HEK293 (cell line): ENCODE results near the gene SPEM2.

Experiments used
- CTCF ChIA-PET: fragments of 350-600 bp; formaldehyde crosslinking; extraction: SDS; loops from one replicate; lab custom pipeline; 2021; ENCODE audit warnings: antibody characterized with exemption; lab: Yijun Ruan, JAX
- POLR2A ChIA-PET: fragments of 300-600 bp; formaldehyde crosslinking; extraction: SDS; loops from one replicate; lab custom pipeline; 2020; ENCODE audit warnings: antibody characterized with exemption, inconsistent platforms; lab: Yijun Ruan, JAX
- H3K27ac ChIP-seq: fragments of 200-500 bp; sonication (Bioruptor generic); 2 replicates; pipeline ENCODE4 v1.5.1; 2014; ENCODE audit warnings: low read depth, low read length, control low read depth, inconsistent platforms; ENCODE audit errors: extremely low read depth
- H3K36me3 ChIP-seq, 2 experiments: fragments of 200-500 bp in 1 of 2; sonication (Bioruptor generic) in 1 of 2; 1 replicate in 1 of 2; 2 replicates in 1 of 2; pipeline ENCODE4 v1.5.1; 2014 to 2017; ENCODE audit warnings: inconsistent platforms in 2 of 2, low read length in 2 of 2; ENCODE audit not compliant: control insufficient read depth in 2 of 2, insufficient read depth in 1 of 2
- H3K4me1 ChIP-seq: fragments of 200-500 bp; sonication (Bioruptor generic); 2 replicates; pipeline ENCODE4 v1.5.1; 2014; ENCODE audit warnings: mild to moderate bottlenecking, low read length, inconsistent platforms; ENCODE audit not compliant: control insufficient read depth, insufficient read depth
- H3K4me3 ChIP-seq: 2 replicates; pipeline ENCODE4 v1.5.1; 2011; ENCODE audit warnings: low read depth, mild to moderate bottlenecking, control low read depth, low read length, moderate library complexity
- H3K9me3 ChIP-seq: fragments of 200-500 bp; sonication (Bioruptor generic); 2 replicates; pipeline ENCODE4 v1.5.1; 2014; ENCODE audit warnings: low read depth, low read length, inconsistent platforms; ENCODE audit not compliant: control insufficient read depth, insufficient read depth
- BCL11A ChIP-seq: fragments of 450-650 bp; formaldehyde crosslinking; IDR thresholded peaks from 2 replicates; pipeline ENCODE4 v1.5.1; 2016; ENCODE audit warnings: low read depth, missing biosample characterization, missing genetic modification characterization
- CTCF ChIP-seq: fragments of 450-650 bp; formaldehyde crosslinking; IDR thresholded peaks from 2 replicates; pipeline ENCODE4 v1.5.1; 2016; ENCODE audit warnings: missing biosample characterization, missing genetic modification characterization
- GLIS2 ChIP-seq: fragments of 450-650 bp; formaldehyde crosslinking; IDR thresholded peaks from 2 replicates; pipeline ENCODE4 v1.5.1; 2016; ENCODE audit warnings: missing biosample characterization, missing genetic modification characterization
- IKZF3 ChIP-seq: fragments of 450-650 bp; IDR thresholded peaks from 2 replicates; pipeline ENCODE4 v1.5.0; 2018; ENCODE audit warnings: missing biosample characterization, mild to moderate bottlenecking, missing genetic modification characterization, moderate library complexity
- ZNF529 ChIP-seq: fragments of 450-650 bp; formaldehyde crosslinking; IDR thresholded peaks from 2 replicates; pipeline ENCODE4 v1.5.1; 2017; ENCODE audit warnings: missing genetic modification characterization, missing biosample characterization; ENCODE audit not compliant: insufficient replicate concordance
- ZNF623 ChIP-seq: fragments of 450-650 bp; formaldehyde crosslinking; IDR thresholded peaks from 2 replicates; pipeline ENCODE4 v1.5.1; 2016; ENCODE audit warnings: missing biosample characterization, missing genetic modification characterization
- ZSCAN4 ChIP-seq: fragments of 450-650 bp; formaldehyde crosslinking; IDR thresholded peaks from 2 replicates; pipeline ENCODE4 v1.5.1; 2017; ENCODE audit warnings: missing biosample characterization, missing genetic modification characterization
- ZXDB ChIP-seq: fragments of 450-650 bp; formaldehyde crosslinking; IDR thresholded peaks from 2 replicates; pipeline ENCODE4 v1.5.1; 2016; ENCODE audit warnings: missing biosample characterization, missing genetic modification characterization
- TF ChIP-seq, protein P1 (sequence below): fragments of 450-650 bp; formaldehyde crosslinking; conservative IDR thresholded peaks from 2 replicates; pipeline ENCODE4 v1.5.1; 2016; ENCODE audit warnings: low read depth, missing biosample characterization, missing genetic modification characterization
- TF ChIP-seq, protein P2 (sequence below): fragments of 450-650 bp; formaldehyde crosslinking; IDR thresholded peaks from 2 replicates; pipeline ENCODE4; 2016; ENCODE audit warnings: missing biosample characterization, missing genetic modification characterization
- TF ChIP-seq, protein P3 (sequence below): fragments of 450-650 bp; IDR thresholded peaks from 2 replicates; pipeline ENCODE4 v1.5.1; 2018; ENCODE audit warnings: missing biosample characterization, mild to moderate bottlenecking, missing genetic modification characterization
- TF ChIP-seq, protein P4 (sequence below): fragments of 450-650 bp; formaldehyde crosslinking; IDR thresholded peaks from 2 replicates; pipeline ENCODE4 v1.5.1; 2016; ENCODE audit warnings: missing biosample characterization, missing genetic modification characterization, low read depth

The SPEM2 gene

GRCh38 chr17:7394452-7395191 lies 30.8 kb upstream of the SPEM2 start, which contains the start of gene PLSCR3 (continued):
- TF ChIP-seq, protein P1, sequence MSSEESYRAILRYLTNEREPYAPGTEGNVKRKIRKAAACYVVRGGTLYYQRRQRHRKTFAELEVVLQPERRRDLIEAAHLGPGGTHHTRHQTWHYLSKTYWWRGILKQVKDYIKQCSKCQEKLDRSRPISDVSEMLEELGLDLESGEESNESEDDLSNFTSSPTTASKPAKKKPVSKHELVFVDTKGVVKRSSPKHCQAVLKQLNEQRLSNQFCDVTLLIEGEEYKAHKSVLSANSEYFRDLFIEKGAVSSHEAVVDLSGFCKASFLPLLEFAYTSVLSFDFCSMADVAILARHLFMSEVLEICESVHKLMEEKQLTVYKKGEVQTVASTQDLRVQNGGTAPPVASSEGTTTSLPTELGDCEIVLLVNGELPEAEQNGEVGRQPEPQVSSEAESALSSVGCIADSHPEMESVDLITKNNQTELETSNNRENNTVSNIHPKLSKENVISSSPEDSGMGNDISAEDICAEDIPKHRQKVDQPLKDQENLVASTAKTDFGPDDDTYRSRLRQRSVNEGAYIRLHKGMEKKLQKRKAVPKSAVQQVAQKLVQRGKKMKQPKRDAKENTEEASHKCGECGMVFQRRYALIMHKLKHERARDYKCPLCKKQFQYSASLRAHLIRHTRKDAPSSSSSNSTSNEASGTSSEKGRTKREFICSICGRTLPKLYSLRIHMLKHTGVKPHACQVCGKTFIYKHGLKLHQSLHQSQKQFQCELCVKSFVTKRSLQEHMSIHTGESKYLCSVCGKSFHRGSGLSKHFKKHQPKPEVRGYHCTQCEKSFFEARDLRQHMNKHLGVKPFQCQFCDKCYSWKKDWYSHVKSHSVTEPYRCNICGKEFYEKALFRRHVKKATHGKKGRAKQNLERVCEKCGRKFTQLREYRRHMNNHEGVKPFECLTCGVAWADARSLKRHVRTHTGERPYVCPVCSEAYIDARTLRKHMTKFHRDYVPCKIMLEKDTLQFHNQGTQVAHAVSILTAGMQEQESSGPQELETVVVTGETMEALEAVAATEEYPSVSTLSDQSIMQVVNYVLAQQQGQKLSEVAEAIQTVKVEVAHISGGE (tag by site-specific recombination) = no peak; the same call in 1 of the 2 replicates
- TF ChIP-seq ZSCAN4 = no peak
- TF ChIP-seq, protein P2, sequence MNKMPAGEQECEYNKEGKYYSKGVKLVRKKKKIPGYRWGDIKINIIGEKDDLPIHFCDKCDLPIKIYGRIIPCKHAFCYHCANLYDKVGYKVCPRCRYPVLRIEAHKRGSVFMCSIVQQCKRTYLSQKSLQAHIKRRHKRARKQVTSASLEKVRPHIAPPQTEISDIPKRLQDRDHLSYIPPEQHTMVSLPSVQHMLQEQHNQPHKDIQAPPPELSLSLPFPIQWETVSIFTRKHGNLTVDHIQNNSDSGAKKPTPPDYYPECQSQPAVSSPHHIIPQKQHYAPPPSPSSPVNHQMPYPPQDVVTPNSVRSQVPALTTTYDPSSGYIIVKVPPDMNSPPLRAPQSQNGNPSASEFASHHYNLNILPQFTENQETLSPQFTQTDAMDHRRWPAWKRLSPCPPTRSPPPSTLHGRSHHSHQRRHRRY (tag by site-specific recombination) = no peak
- TF ChIP-seq GLIS2 (tag by site-specific recombination) = peak; percentile 93
- peak; percentile 62; the same call in 1 of the 2 replicates for TF ChIP-seq IKZF3 (tag by site-specific recombination)
- no peak for TF ChIP-seq ZXDB (tag by site-specific recombination)
- TF ChIP-seq CTCF (tag by site-specific recombination) = peak; percentile 70
- TF ChIP-seq, protein P3, sequence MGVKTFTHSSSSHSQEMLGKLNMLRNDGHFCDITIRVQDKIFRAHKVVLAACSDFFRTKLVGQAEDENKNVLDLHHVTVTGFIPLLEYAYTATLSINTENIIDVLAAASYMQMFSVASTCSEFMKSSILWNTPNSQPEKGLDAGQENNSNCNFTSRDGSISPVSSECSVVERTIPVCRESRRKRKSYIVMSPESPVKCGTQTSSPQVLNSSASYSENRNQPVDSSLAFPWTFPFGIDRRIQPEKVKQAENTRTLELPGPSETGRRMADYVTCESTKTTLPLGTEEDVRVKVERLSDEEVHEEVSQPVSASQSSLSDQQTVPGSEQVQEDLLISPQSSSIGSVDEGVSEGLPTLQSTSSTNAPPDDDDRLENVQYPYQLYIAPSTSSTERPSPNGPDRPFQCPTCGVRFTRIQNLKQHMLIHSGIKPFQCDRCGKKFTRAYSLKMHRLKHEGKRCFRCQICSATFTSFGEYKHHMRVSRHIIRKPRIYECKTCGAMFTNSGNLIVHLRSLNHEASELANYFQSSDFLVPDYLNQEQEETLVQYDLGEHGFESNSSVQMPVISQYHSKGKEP (tag by site-specific recombination) = no peak

DNA sequence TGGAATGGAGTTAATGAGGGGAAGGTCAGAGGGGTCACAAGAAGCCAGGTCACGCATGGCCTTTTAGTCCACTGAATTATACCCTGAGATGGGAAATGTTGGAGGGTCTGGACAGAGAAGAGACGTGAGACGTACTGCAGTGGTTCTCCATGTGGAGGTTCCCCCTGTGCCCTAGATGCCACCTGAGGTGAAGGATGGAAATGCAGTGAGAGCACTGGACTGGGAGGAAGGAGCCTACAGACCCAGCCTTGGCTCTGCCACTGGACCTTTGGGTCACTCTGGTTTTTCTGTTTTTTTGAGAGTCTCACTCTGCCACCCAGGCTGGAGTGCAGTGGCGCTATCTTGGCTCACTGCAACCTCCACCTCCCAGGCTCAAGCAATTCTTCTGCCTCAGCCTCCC lies 29.3 kb upstream of the SPEM2 start:
- TF ChIP-seq ZNF623 (tag by site-specific recombination) (peak; percentile 42; the same call in 1 of the 2 replicates), ZNF529 (no peak), CTCF (tag by site-specific recombination) (peak; percentile 28; the same call in 1 of the 2 replicates), BCL11A (tag by site-specific recombination) (0 out of 2 replicates have a peak, but pooled peaks have one; percentile 13)
- TF ChIP-seq, protein P4, sequence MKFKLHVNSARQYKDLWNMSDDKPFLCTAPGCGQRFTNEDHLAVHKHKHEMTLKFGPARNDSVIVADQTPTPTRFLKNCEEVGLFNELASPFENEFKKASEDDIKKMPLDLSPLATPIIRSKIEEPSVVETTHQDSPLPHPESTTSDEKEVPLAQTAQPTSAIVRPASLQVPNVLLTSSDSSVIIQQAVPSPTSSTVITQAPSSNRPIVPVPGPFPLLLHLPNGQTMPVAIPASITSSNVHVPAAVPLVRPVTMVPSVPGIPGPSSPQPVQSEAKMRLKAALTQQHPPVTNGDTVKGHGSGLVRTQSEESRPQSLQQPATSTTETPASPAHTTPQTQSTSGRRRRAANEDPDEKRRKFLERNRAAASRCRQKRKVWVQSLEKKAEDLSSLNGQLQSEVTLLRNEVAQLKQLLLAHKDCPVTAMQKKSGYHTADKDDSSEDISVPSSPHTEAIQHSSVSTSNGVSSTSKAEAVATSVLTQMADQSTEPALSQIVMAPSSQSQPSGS = no peak
- Histone ChIP-seq H3K4me1 (peaks cover 3% of the 10 kb centered on the region), H3K27ac (no peak overlapping the region), H3K4me3 (no peak overlapping the region), H3K36me3 (peaks cover 0 to 14% of the 10 kb centered on the region in 2 experiments; a peak in 2 of 3 replicates), H3K9me3 (no peaks in the 10 kb centered on the region)
- ChIA-PET CTCF (interaction anchor here (0.7 to 1.3 kb wide), 3 partner anchors 41 to 145 kb away, joined by 3 to 6 read pairs (median 4); partner anchors contain the start of gene CHRNB1), POLR2A (interaction anchor here (0.9 to 3.4 kb wide), 2 partner anchors 7 to 164 kb away, joined by 3 to 67 read pairs; partner anchors contain the start of gene TMEM256)
